BLaER1 treated with 17β-estradiol and CSF1 and Interleukin-3, amounts not matched to agents 10 nM and 100 nM (cell line): Measurements from ENCODE around the gene KSR2.
"Not testable (repeated sequence)": the region's sequence is repeated elsewhere in the genome, so short reads cannot be mapped to it uniquely, and the experiment has no call there.

ENCODE experiments used
- H3K27ac ChIP-seq, 11 experiments: shearing (Covaris generic); formaldehyde crosslinking; 2 replicates each; pipeline ENCODE4 v1.8.1; 2022
- H3K27me3 ChIP-seq, 11 experiments: shearing (Covaris generic); formaldehyde crosslinking; 2 replicates each; pipeline ENCODE4 v1.8.1; 2022
- H3K36me3 ChIP-seq, 11 experiments: shearing (Covaris generic); formaldehyde crosslinking; 2 replicates each; pipeline ENCODE4 v1.8.1; 2022
- H3K4me1 ChIP-seq, 10 experiments: shearing (Covaris generic); formaldehyde crosslinking; 2 replicates each; pipeline ENCODE4 v1.8.1; 2022
- H3K4me2 ChIP-seq, 11 experiments: shearing (Covaris generic); formaldehyde crosslinking; 2 replicates each; pipeline ENCODE4 v1.8.1; 2022
- H3K4me3 ChIP-seq, 10 experiments: shearing (Covaris generic); formaldehyde crosslinking; 2 replicates each; pipeline ENCODE4 v1.8.1; 2022
- H3K9ac ChIP-seq, 11 experiments: shearing (Covaris generic); formaldehyde crosslinking; 2 replicates each; pipeline ENCODE4 v1.8.1; 2022
- H3K9me3 ChIP-seq, 11 experiments: shearing (Covaris generic); formaldehyde crosslinking; replicated peaks in 1 of 11; 2 replicates each; pipeline ENCODE4 v1.8.1; 2022
- H4K20me1 ChIP-seq, 11 experiments: shearing (Covaris generic); formaldehyde crosslinking; 2 replicates each; pipeline ENCODE4 v1.8.1; 2022
- Cebpa-rat ChIP-seq, 11 experiments: shearing (Covaris generic); IDR thresholded peaks; 2 replicates each; pipeline ENCODE4 v1.8.1; 2022

KSR2 gene

GRCh38 chr12:117640511-117640910 is 328.3 kb downstream of the KSR2 start:
- Histone ChIP-seq H3K4me3 (no peak overlapping the region), H3K4me2 (no peak overlapping the region), H3K9ac (no peak overlapping the region), H3K9me3 (peaks cover 5 to 14% (median 8%) of the 10 kb centered on the region in 11 experiments; a peak in 13 of 22 replicates), H3K27ac (no peak overlapping the region), H3K27me3 (no peaks in the 10 kb centered on the region), H4K20me1 (no peaks in the 10 kb centered on the region), H3K4me1 (no peaks in the 10 kb centered on the region), H3K36me3 (no peaks in the 10 kb centered on the region)
- TF ChIP-seq Cebpa-rat (IDR thresholded peaks at IDR 0.05), result no peak

GRCh38 chr12:117629454-117629853 is 339.3 kb downstream of the KSR2 start:
- Histone ChIP-seq H3K36me3 (no peaks in the 10 kb centered on the region), H4K20me1 (no peaks in the 10 kb centered on the region), H3K27me3 (no peaks in the 10 kb centered on the region), H3K27ac (no peak overlapping the region), H3K4me3 (no peak overlapping the region), H3K9ac (no peak overlapping the region), H3K4me1 (no peaks in the 10 kb centered on the region), H3K4me2 (no peak overlapping the region), H3K9me3 (0 out of 22 replicates have a peak, but pooled peaks cover 0 to 5% (median 0%) of the 10 kb centered on the region in 11 experiments)
- no peak for TF ChIP-seq Cebpa-rat (IDR thresholded peaks at IDR 0.05)

GRCh38 chr12:117628711-117629110 is 340.1 kb downstream of the KSR2 start:
- not testable (repeated sequence) for H3K36me3 ChIP-seq, H3K4me2 ChIP-seq, H3K27me3 ChIP-seq, H3K9ac ChIP-seq, H3K4me1 ChIP-seq, H4K20me1 ChIP-seq, H3K9me3 ChIP-seq, H3K4me3 ChIP-seq, H3K27ac ChIP-seq

- no peak for TF ChIP-seq Cebpa-rat (IDR thresholded peaks at IDR 0.05)
- Histone ChIP-seq H3K4me3 (no peak overlapping the region), H3K36me3 (no peaks in the 10 kb centered on the region), H4K20me1 (no peaks in the 10 kb centered on the region), H3K9ac (no peak overlapping the region), H3K4me2 (no peak overlapping the region), H3K4me1 (no peaks in the 10 kb centered on the region), H3K9me3 (peaks cover 0 to 7% (median 0%) of the 10 kb centered on the region in 11 experiments; a peak in 1 of 22 replicates), H3K27ac (no peak overlapping the region), H3K27me3 (no peaks in the 10 kb centered on the region)
Measured at GRCh38 chr12:117622741-117623140, 346.0 kb downstream of the KSR2 start.

- TF ChIP-seq Cebpa-rat (IDR thresholded peaks at IDR 0.05), result no peak
Measured at GRCh38 chr12:117622087-117622486, 346.7 kb downstream of the KSR2 start.

GRCh38 chr12:117607778-117608177 is 361.0 kb downstream of the KSR2 start:
- Histone ChIP-seq H3K4me3 (no peak overlapping the region), H3K9me3 (peaks cover 0 to 5% (median 0%) of the 10 kb centered on the region in 11 experiments; a peak in 2 of 22 replicates), H3K36me3 (no peaks in the 10 kb centered on the region), H3K4me1 (no peaks in the 10 kb centered on the region), H3K9ac (no peak overlapping the region), H3K27ac (no peak overlapping the region), H4K20me1 (no peaks in the 10 kb centered on the region), H3K27me3 (no peaks in the 10 kb centered on the region), H3K4me2 (no peak overlapping the region)
- TF ChIP-seq Cebpa-rat (IDR thresholded peaks at IDR 0.05), result no peak

More at GRCh38 chr12:117622087-117622486, 346.7 kb downstream of the KSR2 start:
- Histone ChIP-seq H4K20me1 (no peaks in the 10 kb centered on the region), H3K27me3 (no peaks in the 10 kb centered on the region), H3K9ac (no peak overlapping the region), H3K36me3 (no peaks in the 10 kb centered on the region), H3K9me3 (peaks cover 0 to 7% (median 0%) of the 10 kb centered on the region in 11 experiments; a peak in 1 of 22 replicates), H3K4me3 (no peak overlapping the region), H3K4me1 (no peaks in the 10 kb centered on the region), H3K4me2 (no peak overlapping the region), H3K27ac (no peak overlapping the region)

- Histone ChIP-seq H3K4me2 (no peak overlapping the region), H3K27ac (no peak overlapping the region), H3K27me3 (no peaks in the 10 kb centered on the region), H3K9ac (no peak overlapping the region), H3K36me3 (no peaks in the 10 kb centered on the region), H3K4me1 (no peaks in the 10 kb centered on the region), H3K9me3 (peaks cover 0 to 5% (median 0%) of the 10 kb centered on the region in 11 experiments; a peak in 2 of 22 replicates), H3K4me3 (no peak overlapping the region), H4K20me1 (no peaks in the 10 kb centered on the region)
- no peak for TF ChIP-seq Cebpa-rat (IDR thresholded peaks at IDR 0.05)
Measured at GRCh38 chr12:117606945-117607344, 361.8 kb downstream of the KSR2 start.

GRCh38 chr12:117606024-117606423 is 362.8 kb downstream of the KSR2 start:
- Histone ChIP-seq H3K4me2 (no peak overlapping the region), H3K4me1 (no peaks in the 10 kb centered on the region), H3K9ac (no peak overlapping the region), H3K4me3 (no peak overlapping the region), H4K20me1 (no peaks in the 10 kb centered on the region), H3K36me3 (no peaks in the 10 kb centered on the region), H3K27ac (no peak overlapping the region), H3K27me3 (no peaks in the 10 kb centered on the region), H3K9me3 (peaks cover 0 to 5% (median 0%) of the 10 kb centered on the region in 11 experiments; a peak in 2 of 22 replicates)
- TF ChIP-seq Cebpa-rat (IDR thresholded peaks at IDR 0.05), result no peak

GRCh38 chr12:117603316-117604113 is 365.3 kb downstream of the KSR2 start:
- no peaks in the 10 kb centered on the region for H3K27me3 ChIP-seq
- H3K27ac ChIP-seq, result no peak overlapping the region
- H3K4me1 ChIP-seq, result no peaks in the 10 kb centered on the region
- peaks cover 0 to 5% (median 0%) of the 10 kb centered on the region in 11 experiments; a peak in 2 of 22 replicates for H3K9me3 ChIP-seq
- no peak overlapping the region for H3K4me2 ChIP-seq
- H3K9ac ChIP-seq, result no peak overlapping the region
- H3K4me3 ChIP-seq, result no peak overlapping the region
- H3K36me3 ChIP-seq, result no peaks in the 10 kb centered on the region
- no peak for TF ChIP-seq Cebpa-rat (IDR thresholded peaks at IDR 0.05)
- no peaks in the 10 kb centered on the region for H4K20me1 ChIP-seq

- Histone ChIP-seq H3K27me3 (no peaks in the 10 kb centered on the region), H4K20me1 (no peaks in the 10 kb centered on the region), H3K4me3 (no peak overlapping the region), H3K4me1 (no peaks in the 10 kb centered on the region), H3K9ac (no peak overlapping the region), H3K4me2 (no peak overlapping the region), H3K36me3 (no peaks in the 10 kb centered on the region), H3K27ac (no peak overlapping the region), H3K9me3 (no peaks in the 10 kb centered on the region)
- no peak for TF ChIP-seq Cebpa-rat (IDR thresholded peaks at IDR 0.05)
Measured at GRCh38 chr12:117599849-117600248, 368.9 kb downstream of the KSR2 start.
